Right cardiac atrium (tissue), 5 donors: ENCODE data around the gene RFFL. TPM values are rescaled to one million over a fixed set of nuclear protein-coding genes. Genes with fewer than 3 reads are reported as not detected.

Source experiments
- ATAC-seq, 2 donors: fragments of 200-7000 bp; cut with Tn5 transposase; one replicate each; pipeline versions ENCODE4 v1.8.0 to v1.9.1; 2020; ENCODE audit warnings: moderate library complexity in 2 of 2, mild to moderate bottlenecking in 1 of 2
- DNase-seq, 3 donors: peaks; one replicate each; pipeline ENCODE4 v3.0.0-alpha.2; 2020
- H3K27ac ChIP-seq: one replicate; pipeline ENCODE4 v1.5.1; 2013; ENCODE audit warnings: mild to moderate bottlenecking, low read length, control low read depth, moderate library complexity
- H3K27me3 ChIP-seq: one replicate; pipeline ENCODE4 v1.6.1; 2013; ENCODE audit not compliant: control insufficient read depth, insufficient read depth
- H3K4me1 ChIP-seq: one replicate; pipeline ENCODE4 v1.6.1; 2013; ENCODE audit warnings: low read length; ENCODE audit not compliant: control insufficient read depth, insufficient read depth
- H3K4me3 ChIP-seq: one replicate; pipeline ENCODE4 v1.5.1; 2013; ENCODE audit warnings: low read length, control low read depth
- H3K9me3 ChIP-seq: one replicate; pipeline ENCODE4 v1.6.1; 2013; ENCODE audit warnings: low read length; ENCODE audit not compliant: control insufficient read depth
- whole genome bisulfite sequencing: extraction: QIAGEN DNeasy Blood & Tissue Kit; methylation state at CpG from one replicate; pipeline ENCODE4 v1.1.7; 2013; 5-methylcytosine and 5-hydroxymethylcytosine counted together
- intact Hi-C, 4 donors: fragments of 100-400 bp; cut with DNase I; formaldehyde crosslinking; loops; one replicate each; pipeline versions ENCODE4 v1.11.0 to v1.14.0; 2022 to 2023
- polyA plus RNA-seq: library from polyadenylated mRNA; stranded (reverse); fragments of 200-250 nt; gene quantifications from one replicate; pipeline ENCODE4 v1.2.3, GENCODE V29; 2013
- total RNA-seq, 4 donors: library from RNA; stranded (reverse); fragmentation: NEBNext Ultra II Directional; extraction: Animal tissue kit (Norgen Biotek cat#: 25700); gene quantifications; one replicate each; pipeline ENCODE4 v1.2.1, GENCODE V29; 2021
- donor health status: healthy with polysubstance abuse.
- donor health status: DM: no; HTN: yes; CAD: no.
- donor health status: DM: no; HTN: no; CAD: no.
- donor health status: DM: no; HTN: yes; CAD: no; lungs with severe emphysema.
- donor health status: DM: yes; HTN: yes; CAD: no.

Gene RFFL
- total and polyA plus RNA-seq, 5 donors: 5.7 to 20.0 (median 18.0) TPM

DNA sequence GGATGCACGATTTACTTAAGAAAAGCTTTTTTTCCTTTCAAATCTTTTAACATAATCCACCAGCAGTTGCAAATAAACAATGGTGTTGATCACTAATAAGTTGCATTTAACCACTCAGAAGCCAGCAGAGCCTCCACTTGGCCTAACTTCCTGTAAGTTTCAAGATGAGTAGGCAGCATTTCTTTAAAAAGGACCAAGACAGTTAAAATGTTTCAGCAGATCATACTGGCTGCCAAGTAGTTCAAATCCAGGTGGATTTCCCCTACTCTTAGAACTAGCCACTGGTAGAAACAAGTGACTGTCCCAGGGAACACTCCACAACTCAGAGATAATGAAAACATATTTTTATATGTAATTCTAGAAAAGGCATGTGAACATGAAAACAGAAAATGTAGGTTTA is 17.0 kb upstream of the RFFL start:
- whole genome bisulfite sequencing: 59% methylated on average over 1 of the region's 1 CpG
- H3K27ac ChIP-seq: no peak overlapping the region
- H3K4me3 ChIP-seq: no peak overlapping the region
- ATAC-seq (no peak), DNase-seq (no peak)
- intact Hi-C loops: loop anchor here in 1 of 4 donors (10.0 kb wide), 1 partner anchor 86 kb away; no protein-coding TSS in a partner anchor
- no peaks in the 10 kb centered on the region for H3K27me3 ChIP-seq
- no peaks in the 10 kb centered on the region for H3K4me1 ChIP-seq
- H3K9me3 ChIP-seq: no peaks in the 10 kb centered on the region

DNA sequence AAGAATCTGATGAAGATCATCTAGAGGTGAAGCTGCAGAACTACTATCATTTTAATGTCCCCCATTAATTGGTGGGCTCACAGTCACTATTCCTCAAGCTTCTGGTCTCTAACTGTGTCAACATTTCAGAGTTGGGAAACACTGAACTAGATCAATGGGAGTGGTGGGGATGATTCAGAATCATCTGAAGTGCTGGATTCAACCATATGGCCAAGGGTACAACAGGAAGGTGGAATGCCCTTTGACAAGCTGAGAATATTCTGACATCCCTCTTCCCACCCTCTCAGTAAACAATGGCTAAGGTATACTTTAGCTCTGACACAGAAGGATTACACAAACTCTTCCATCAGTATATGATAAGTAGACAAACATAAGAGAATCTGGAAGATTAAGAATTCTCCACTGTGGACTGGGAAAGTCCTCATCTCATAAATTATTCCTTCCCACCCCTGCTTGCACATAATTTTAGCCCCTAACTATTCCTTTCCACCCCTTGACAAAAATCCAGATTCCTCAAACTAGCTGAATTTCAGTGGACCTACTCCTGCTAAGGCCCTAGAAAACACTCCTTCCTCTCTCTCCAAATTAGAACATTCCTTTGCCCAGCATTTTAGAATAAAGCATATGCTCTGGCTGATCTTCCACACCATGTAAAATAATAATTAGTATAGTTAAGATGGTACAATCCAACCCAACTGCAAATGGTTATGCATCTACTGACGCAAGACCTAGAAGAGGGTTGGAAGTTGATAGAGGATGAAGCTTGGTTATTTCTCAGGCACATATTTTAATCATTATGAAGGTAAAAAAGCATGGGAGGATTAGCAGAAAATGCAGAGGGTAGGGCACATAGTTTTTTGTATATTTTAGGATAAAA is 16.3 kb upstream of the RFFL start:
- 99% methylated on average over 1 of the region's 1 CpG for WGBS
- DNase-seq: no peak
- intact Hi-C loops: loop anchor here in 1 of 4 donors (10.0 kb wide), 1 partner anchor 85 kb away; no protein-coding TSS in a partner anchor
- Histone ChIP-seq H3K9me3 (no peaks in the 10 kb centered on the region), H3K4me1 (no peaks in the 10 kb centered on the region), H3K27me3 (no peaks in the 10 kb centered on the region), H3K27ac (no peak overlapping the region), H3K4me3 (no peak overlapping the region)
- no peak for ATAC-seq

DNA sequence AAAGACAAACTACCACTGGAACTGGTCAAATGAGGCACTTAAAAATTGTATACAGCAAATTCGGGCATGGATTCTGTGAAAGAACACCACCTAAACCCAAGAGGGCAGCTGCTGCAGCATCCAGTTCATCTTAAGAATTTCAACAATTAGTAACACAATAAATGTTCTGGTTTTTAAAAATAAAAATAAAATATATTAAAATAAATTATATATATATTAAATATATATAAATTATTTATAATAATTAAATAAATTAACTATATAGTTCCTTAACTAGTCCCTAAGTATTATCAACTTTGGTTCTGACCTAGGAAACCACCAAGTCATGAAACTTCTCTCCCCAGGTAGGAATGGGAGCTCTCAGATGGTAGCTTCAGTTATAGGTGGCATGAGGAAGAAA is 13.4 kb upstream of the RFFL start:
- WGBS: 90% methylated on average over 1 of the region's 1 CpG
- intact Hi-C loops: no loop called here
- no peak overlapping the region for H3K4me3 ChIP-seq

DNA sequence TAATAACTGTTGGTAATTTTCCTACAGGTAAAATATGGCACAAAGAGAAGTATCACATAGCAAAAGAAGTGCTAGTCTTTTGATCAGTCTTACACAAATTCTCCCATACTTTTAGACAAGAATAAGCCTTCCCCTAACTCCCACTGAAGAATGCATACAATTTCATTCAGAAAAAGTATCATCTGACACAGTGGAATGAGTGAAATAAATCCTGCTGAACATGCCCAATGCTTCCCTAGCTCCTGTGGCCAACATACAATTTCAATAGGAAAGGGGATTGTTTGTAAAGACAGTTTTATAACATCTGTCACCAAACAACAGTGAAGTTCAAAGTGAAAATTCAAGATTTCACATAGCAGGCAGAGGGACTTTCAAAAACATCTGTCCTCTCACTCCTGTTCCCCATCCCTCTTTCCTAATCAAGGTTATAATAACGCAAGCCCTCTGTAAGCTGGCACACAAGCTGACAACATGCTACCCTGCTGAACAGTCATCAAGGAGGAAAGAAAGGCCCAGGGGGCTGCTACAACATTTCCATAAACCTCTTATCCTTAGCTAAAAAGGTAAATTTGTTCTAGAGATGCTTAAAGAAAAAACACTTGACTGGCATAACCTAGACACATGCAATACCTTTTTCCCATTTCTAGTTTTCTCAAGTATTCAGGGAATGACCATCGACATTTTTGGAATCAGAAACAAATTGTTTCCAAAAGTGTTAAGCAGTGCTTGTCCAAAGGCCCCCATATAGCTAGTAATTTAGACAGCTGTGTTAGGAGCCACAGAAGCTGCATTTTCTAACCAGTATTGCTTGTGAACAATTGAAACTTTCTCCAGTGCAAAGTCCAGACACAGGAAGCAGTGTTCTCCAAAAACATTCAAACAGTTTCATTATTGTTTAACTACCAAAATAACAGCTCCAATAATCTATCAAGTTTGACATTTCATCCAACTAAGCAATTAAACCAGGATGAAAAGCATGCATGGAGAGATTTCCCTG is 11.5 kb upstream of the RFFL start:
- no peak for DNase-seq
- WGBS: 77% methylated on average over 2 of the region's 2 CpGs
- intact Hi-C loops: no loop called here
- Histone ChIP-seq H3K4me3 (no peak overlapping the region), H3K27me3 (no peaks in the 10 kb centered on the region), H3K27ac (no peak overlapping the region), H3K9me3 (no peaks in the 10 kb centered on the region), H3K4me1 (no peaks in the 10 kb centered on the region)
- ATAC-seq: no peak

More for the DNA sequence above, 13.4 kb upstream of the RFFL start:
- no peak for DNase-seq
- ATAC-seq: no peak
- H3K9me3 ChIP-seq: no peaks in the 10 kb centered on the region
- H3K4me1 ChIP-seq: no peaks in the 10 kb centered on the region
- no peaks in the 10 kb centered on the region for H3K27me3 ChIP-seq
- no peak overlapping the region for H3K27ac ChIP-seq

DNA sequence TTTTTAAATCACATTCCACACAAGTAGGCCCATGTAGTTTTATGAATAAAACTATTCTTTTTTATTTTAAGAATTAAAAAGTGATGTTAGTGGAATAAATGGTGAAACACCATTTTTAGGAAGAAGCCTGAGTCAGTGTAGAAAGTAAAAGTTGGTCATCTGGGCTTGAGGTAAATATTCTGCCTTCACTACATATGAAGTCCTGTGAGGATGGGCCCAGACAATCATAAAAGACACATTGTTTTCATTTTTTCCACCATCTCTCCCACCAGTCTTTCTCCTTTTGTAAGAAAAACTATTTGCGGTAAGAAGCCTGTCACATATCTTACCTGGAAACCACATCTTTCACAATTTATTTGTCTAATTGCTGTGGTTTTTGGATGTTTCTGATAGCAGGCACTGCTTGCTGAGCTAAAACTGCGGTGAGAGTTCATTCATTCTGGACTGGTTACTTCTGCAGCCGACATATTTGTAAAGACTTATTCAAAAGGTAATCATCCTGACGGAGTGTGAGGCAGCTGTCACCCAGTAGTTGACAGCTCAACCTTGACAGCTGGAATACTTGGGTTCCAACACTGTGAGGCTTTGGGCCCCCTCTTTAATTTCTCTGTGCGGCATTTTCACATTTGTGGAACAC is 10.6 kb upstream of the RFFL start:
- no peak overlapping the region for H3K4me3 ChIP-seq
- DNase-seq: no peak
- no peak overlapping the region for H3K27ac ChIP-seq
- H3K27me3 ChIP-seq: no peaks in the 10 kb centered on the region
- no peak for ATAC-seq
- intact Hi-C loops: no loop called here
- 86% methylated on average over 5 of the region's 5 CpGs for WGBS
- no peaks in the 10 kb centered on the region for H3K9me3 ChIP-seq
- no peaks in the 10 kb centered on the region for H3K4me1 ChIP-seq

DNA sequence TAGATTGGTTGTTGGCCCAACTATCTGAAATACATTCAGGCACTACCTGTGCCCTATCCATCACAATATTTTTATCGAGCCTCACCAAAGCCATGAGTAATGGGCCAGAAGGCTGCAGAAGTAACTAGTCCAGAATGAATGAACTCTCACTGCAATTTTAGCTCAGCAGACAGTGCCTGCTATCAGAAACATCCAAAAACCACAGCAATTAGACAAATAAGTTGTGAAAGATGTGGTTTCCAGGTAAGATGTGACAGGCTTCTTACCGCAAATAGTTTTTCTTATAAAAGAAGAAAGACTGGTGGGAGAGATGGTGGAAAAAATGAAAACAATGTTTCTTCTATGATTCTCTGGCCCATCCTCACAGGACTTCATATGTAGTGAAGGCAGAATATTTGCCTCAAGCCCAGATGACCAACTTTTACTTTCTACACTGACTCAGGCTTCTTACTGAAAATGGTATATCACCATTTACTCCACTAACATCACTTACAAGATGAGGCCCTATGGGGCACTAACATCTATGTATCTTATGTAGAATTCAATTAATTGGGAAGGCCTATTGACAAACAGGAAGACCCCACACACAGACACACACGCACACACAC is 9.8 kb upstream of the RFFL start:
- H3K4me1 ChIP-seq: peaks cover 1% of the 10 kb centered on the region
- ATAC-seq: no peak
- no peaks in the 10 kb centered on the region for H3K9me3 ChIP-seq
- H3K27me3 ChIP-seq: no peaks in the 10 kb centered on the region
- no peak overlapping the region for H3K4me3 ChIP-seq
- WGBS: 93% methylated on average over 3 of the region's 3 CpGs
- no peak for DNase-seq
- no peak overlapping the region for H3K27ac ChIP-seq
- intact Hi-C loops: no loop called here

DNA sequence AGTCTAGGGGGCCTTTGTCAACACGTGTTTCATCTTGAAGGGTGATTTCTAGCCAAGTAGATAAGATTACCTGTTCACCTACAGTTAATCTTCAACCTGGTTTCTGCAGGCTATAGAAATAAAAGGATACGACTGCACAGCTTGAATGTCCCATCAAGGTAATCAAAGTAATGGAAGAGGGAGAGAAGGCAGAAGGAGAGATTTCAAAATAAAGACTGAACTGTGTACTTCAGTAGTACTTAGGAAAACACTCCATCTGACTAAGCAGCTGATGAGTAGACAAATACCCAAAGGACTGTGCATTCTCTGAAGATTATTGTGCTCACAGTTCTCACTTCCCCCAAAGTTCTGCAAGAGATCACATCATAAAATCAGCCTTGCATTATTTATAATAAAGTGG is 5.8 kb upstream of the RFFL start:
- DNase-seq (no peak), ATAC-seq (no peak)
- intact Hi-C loops: loop anchor here in 1 of 4 donors (10.0 kb wide), 1 partner anchor 65 kb away; no protein-coding TSS in a partner anchor
- H3K4me1 ChIP-seq: peaks cover 2% of the 10 kb centered on the region
- no peak overlapping the region for H3K4me3 ChIP-seq
- no peak overlapping the region for H3K27ac ChIP-seq
- H3K27me3 ChIP-seq: no peaks in the 10 kb centered on the region
- 71% methylated on average over 2 of the region's 2 CpGs for WGBS
- no peaks in the 10 kb centered on the region for H3K9me3 ChIP-seq

DNA sequence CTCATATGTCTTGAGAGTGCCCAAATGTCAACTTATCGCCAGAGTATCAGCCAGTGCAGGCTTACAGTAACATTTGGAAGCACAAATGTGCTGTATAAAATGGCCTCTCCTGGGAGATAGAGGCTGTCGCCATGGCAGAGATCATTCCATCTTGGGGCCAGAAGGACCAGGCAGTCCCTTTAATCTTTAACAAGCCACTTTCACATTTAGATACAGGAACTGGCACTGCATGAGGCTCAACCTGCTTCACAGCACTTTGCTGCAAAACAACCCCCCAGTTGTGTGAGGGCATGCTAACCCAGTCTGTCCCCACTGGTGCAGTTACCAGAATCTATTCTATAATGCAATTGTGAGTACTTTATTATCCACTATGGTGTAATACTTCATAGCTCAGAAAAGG is 4.7 kb upstream of the RFFL start:
- DNase-seq (no peak), ATAC-seq (no peak)
- Histone ChIP-seq H3K27me3 (no peaks in the 10 kb centered on the region), H3K4me1 (peaks cover 2% of the 10 kb centered on the region), H3K27ac (no peak overlapping the region), H3K9me3 (no peaks in the 10 kb centered on the region), H3K4me3 (no peak overlapping the region)
- WGBS: 96% methylated on average over 2 of the region's 2 CpGs
- intact Hi-C loops: loop anchor here in 1 of 4 donors (10.0 kb wide), 1 partner anchor 63 kb away; no protein-coding TSS in a partner anchor

DNA sequence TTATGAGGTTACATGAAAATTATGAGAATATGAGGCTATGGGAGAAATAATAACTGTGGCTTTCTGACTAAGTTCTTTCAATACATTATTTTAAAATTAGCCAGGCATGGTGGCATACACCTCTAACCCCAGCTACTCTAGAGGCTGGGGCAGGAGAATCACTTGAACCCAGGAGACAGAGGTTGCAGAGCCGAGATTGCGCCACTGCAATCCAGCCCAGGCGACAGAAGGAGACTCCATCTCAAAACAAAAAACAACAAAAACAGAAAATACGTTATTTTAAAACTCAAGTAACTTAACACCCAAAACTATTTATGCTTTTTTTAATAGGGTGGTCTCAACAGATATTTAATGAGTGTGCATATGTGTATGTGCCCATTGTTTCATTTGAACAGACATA is 2.4 kb upstream of the RFFL start:
- ATAC-seq: no peak
- Histone ChIP-seq H3K9me3 (no peaks in the 10 kb centered on the region), H3K27ac (no peak overlapping the region), H3K4me3 (no peak overlapping the region), H3K4me1 (peaks cover 2% of the 10 kb centered on the region), H3K27me3 (no peaks in the 10 kb centered on the region)
- WGBS: 92% methylated on average over 4 of the region's 4 CpGs
- intact Hi-C loops: loop anchor here in 1 of 4 donors (10.0 kb wide), 1 partner anchor 61 kb away; no protein-coding TSS in a partner anchor
- DNase-seq: no peak

DNA sequence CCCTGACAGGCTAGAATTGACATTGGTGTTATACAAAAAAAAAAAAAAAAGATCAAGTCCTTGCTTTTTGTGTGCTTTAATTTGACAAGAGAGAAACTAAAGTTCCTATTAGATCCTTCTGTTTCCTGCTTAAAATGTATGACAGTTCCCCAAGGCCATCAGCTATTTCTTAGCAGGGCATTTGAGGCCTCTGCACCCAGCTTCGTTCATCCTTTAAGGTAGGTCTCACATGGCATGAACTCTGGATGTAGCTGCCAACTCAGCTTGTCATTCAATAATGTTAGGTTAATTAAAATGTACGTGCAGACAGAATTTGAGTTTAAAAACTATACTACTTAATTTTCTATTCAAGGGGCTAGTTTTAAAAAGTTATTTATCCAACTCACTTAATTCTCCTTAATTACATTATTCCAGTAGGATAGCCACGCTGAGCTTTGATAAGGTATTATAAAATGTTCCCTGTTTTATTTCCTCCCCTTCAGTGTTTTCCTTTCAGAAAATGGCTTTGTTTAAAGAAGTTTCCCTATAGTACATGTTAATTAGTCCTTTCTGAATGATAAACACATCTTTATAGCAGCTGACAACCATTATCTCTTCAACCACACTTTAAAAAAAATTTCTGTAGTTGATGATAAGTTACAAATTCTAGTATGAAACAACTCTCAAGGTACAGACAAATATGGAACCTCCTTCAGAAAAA is 1.2 kb upstream of the RFFL start:
- intact Hi-C loops: loop anchor here in 1 of 4 donors (10.0 kb wide), 1 partner anchor 60 kb away; no protein-coding TSS in a partner anchor
- DNase-seq: no peak
- Histone ChIP-seq H3K4me3 (no peak overlapping the region), H3K27me3 (no peaks in the 10 kb centered on the region), H3K4me1 (peaks cover 2% of the 10 kb centered on the region), H3K27ac (no peak overlapping the region), H3K9me3 (no peaks in the 10 kb centered on the region)
- ATAC-seq: no peak
- WGBS: 86% methylated on average over 3 of the region's 3 CpGs
